ENCODE measurements around the gene ZNF629. TPM values are rescaled to one million over a fixed set of nuclear protein-coding genes. Genes with fewer than 3 reads are reported as not detected.

Gene ZNF629
- total RNA-seq, 4 donors from 2014 or later: 9.1 to 12.7 (median 10.3) TPM

- intact Hi-C loops (cut with DNase I; ENCODE audit: low total_unique reads): no loop called here
- H3K4me3 ChIP-seq: no peak overlapping the region
- H3K27me3 ChIP-seq: no peaks in the 10 kb centered on the region
- H3K36me3 ChIP-seq: no peaks in the 10 kb centered on the region
- peak overlapping the region in 2 of 4 donors; percentile 93 to 95 for H3K27ac ChIP-seq
- in situ Hi-C loops (cut with MboI; ENCODE audit: low sequenced_read_pairs in 4 of 4): no loop called here
- DNase-seq (no peak), ATAC-seq (no peak)
- H3K9me3 ChIP-seq: no peaks in the 10 kb centered on the region
- peaks cover 14 to 17% of the 10 kb centered on the region in 2 donors for H3K4me1 ChIP-seq
- TF ChIP-seq CTCF (IDR thresholded peaks at IDR 0.05 in 4 of 5, conservative IDR thresholded peaks at IDR 0.05 in 1 of 5): no peak
- TF ChIP-seq POLR2A (IDR thresholded peaks at IDR 0.05): no peak
These were observed 21.1 kb upstream of the ZNF629 start for GRCh38 chr16:30808146-30808545.

DNA sequence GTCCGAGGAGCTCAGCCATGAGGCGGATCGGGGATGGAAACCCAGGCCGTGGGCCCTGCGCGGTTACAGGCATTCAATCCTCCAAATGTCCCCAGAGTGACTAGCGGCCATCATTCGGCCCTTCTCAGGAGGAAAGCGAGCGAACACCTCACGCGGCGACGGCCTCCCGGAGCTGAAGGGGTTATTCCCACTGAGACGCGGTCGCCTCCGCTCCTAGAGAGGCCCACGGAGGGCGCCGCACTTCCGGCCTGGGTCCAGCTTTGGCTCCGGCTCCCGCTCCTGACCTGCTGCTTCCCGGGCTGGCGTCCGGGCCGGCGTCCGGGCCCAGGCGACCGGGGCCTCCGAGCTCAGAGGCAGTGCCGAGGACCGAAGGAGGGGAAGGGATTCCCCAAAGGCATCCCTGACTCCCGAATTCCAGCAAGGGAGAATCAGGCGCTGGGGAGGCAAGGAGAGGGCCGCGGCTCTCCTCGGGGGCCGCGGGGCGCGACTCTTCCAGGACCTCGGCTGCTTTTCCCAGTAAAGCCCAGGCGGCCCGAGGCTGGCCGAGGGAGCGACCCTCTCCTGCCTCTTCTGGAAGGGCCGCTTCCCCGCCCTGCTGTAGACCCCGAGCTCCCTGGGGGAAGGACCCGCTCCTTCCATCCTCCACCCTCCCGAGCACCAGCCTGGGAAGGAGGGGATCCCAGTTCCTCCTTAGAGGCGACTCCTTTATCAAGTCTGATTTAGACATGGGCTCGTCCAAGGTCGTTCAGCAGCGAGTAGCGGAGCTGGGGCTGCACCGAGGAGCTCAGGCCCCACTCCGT lies 18.6 kb upstream of the ZNF629 start:
- in situ Hi-C loops (cut with MboI; ENCODE audit: low sequenced_read_pairs in 4 of 4) (no loop called here), intact Hi-C loops (cut with DNase I; ENCODE audit: low total_unique reads) (loop anchor here (1.0 kb wide), 2 partner anchors 18 to 70 kb away; partner anchors contain the start of gene ZNF629)
- TF ChIP-seq CTCF (IDR thresholded peaks at IDR 0.05 in 4 of 5, conservative IDR thresholded peaks at IDR 0.05 in 1 of 5) (peak in 1 of 5 experiments; percentile 11), POLR2A (IDR thresholded peaks at IDR 0.05) (peak; percentile 92 to 94)

GRCh38 chr16:30805056-30805369 lies 18.0 kb upstream of the ZNF629 start:
- DNase-seq (no peak), ATAC-seq (no peak)
- peaks cover 14 to 17% of the 10 kb centered on the region in 2 donors for H3K4me1 ChIP-seq
- H3K27ac ChIP-seq: peak overlapping the region; percentile 91 to 95 (median 92)
- intact Hi-C loops (cut with DNase I; ENCODE audit: low total_unique reads): loop anchor here (1.0 kb wide), 2 partner anchors 18 to 70 kb away; partner anchors contain the start of gene ZNF629
- TF ChIP-seq CTCF (IDR thresholded peaks at IDR 0.05 in 4 of 5, conservative IDR thresholded peaks at IDR 0.05 in 1 of 5) (no peak), POLR2A (IDR thresholded peaks at IDR 0.05) (no peak)
- H3K4me3 ChIP-seq: peak overlapping the region; percentile 81 to 87 (median 83)
- in situ Hi-C loops (cut with MboI; ENCODE audit: low sequenced_read_pairs in 4 of 4): no loop called here
- no peaks in the 10 kb centered on the region for H3K9me3 ChIP-seq
- no peaks in the 10 kb centered on the region for H3K36me3 ChIP-seq
- no peaks in the 10 kb centered on the region for H3K27me3 ChIP-seq

More for the DNA sequence above, 18.6 kb upstream of the ZNF629 start:
- DNase-seq (peak; percentile 88 to 90), ATAC-seq (peak; percentile 86 to 91)
- Histone ChIP-seq H3K4me3 (peak overlapping the region; percentile 81 to 87 (median 83)), H3K27ac (peak overlapping the region; percentile 91 to 95 (median 92)), H3K27me3 (no peaks in the 10 kb centered on the region), H3K36me3 (no peaks in the 10 kb centered on the region), H3K9me3 (no peaks in the 10 kb centered on the region), H3K4me1 (peaks cover 14 to 17% of the 10 kb centered on the region in 2 donors)

- Histone ChIP-seq H3K4me3 (no peak overlapping the region), H3K27me3 (no peaks in the 10 kb centered on the region), H3K9me3 (no peaks in the 10 kb centered on the region), H3K36me3 (no peaks in the 10 kb centered on the region), H3K4me1 (peaks cover 14 to 17% of the 10 kb centered on the region in 2 donors), H3K27ac (no peak overlapping the region)
- ATAC-seq: no peak
- TF ChIP-seq CTCF (IDR thresholded peaks at IDR 0.05 in 4 of 5, conservative IDR thresholded peaks at IDR 0.05 in 1 of 5) (no peak), POLR2A (IDR thresholded peaks at IDR 0.05) (no peak)
- in situ Hi-C loops (cut with MboI; ENCODE audit: low sequenced_read_pairs in 4 of 4) (no loop called here), intact Hi-C loops (cut with DNase I; ENCODE audit: low total_unique reads) (no loop called here)
- no peak for DNase-seq
These were observed 15.9 kb upstream of the ZNF629 start for GRCh38 chr16:30802936-30803335.

All from gastrocnemius medialis (tissue), 4 donors.